Measurements from ENCODE around the gene SUSD4. TPM values are rescaled to one million over a fixed set of nuclear protein-coding genes. Genes with fewer than 3 reads are reported as not detected.
A peak's percentile ranks its signal among the peaks of the same experiment; 100 is the strongest.

The SUSD4 gene
- total RNA-seq, 1 experiment from 2014 or later = 3.2 TPM

DNA sequence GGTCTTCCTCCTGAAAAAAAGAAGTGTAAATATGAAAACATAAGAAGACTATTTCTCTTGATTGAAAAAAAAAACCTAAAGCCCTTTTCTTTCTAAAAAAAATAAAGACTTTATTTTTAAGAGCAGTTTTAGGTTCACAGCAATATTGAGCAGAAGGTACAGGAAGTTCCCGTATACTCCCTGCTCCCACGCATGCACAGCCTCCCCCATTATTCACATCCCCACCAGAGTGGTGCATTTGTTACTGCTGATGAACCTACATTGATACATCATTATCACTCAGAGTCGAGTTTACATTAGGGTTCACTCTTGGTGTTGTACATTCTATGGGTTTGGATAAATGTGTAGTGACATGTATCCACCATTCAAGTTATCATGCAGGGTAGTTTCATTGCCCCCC is 128.9 kb downstream of the SUSD4 start:
- no peak for TF ChIP-seq EZH2 (IDR thresholded peaks at IDR 0.05; ENCODE audit: low read depth)
- TF ChIP-seq, protein P1, sequence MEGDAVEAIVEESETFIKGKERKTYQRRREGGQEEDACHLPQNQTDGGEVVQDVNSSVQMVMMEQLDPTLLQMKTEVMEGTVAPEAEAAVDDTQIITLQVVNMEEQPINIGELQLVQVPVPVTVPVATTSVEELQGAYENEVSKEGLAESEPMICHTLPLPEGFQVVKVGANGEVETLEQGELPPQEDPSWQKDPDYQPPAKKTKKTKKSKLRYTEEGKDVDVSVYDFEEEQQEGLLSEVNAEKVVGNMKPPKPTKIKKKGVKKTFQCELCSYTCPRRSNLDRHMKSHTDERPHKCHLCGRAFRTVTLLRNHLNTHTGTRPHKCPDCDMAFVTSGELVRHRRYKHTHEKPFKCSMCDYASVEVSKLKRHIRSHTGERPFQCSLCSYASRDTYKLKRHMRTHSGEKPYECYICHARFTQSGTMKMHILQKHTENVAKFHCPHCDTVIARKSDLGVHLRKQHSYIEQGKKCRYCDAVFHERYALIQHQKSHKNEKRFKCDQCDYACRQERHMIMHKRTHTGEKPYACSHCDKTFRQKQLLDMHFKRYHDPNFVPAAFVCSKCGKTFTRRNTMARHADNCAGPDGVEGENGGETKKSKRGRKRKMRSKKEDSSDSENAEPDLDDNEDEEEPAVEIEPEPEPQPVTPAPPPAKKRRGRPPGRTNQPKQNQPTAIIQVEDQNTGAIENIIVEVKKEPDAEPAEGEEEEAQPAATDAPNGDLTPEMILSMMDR (conservative IDR thresholded peaks at IDR 0.05) = no peak
- Histone ChIP-seq H4K20me1 (ENCODE audit: insufficient read depth) (no peaks in the 10 kb centered on the region), H3K79me2 (ENCODE audit: low read depth) (no peaks in the 10 kb centered on the region), H3K4me1 (replicated peaks; ENCODE audit: insufficient read depth) (peaks cover 21% of the 10 kb centered on the region), H3K9me2 (ENCODE audit: insufficient read depth) (no peaks in the 10 kb centered on the region), H3K36me3 (ENCODE audit: low read depth) (no peaks in the 10 kb centered on the region), H2AFZ (no peak overlapping the region), H3F3A (ENCODE audit: insufficient read depth, low read depth) (no peaks in the 10 kb centered on the region), H3K27ac (no peak overlapping the region), H3K4me2 (no peak overlapping the region), H3K4me3 (no peak overlapping the region), H3K9me3 (ENCODE audit: insufficient read depth, low read depth) (no peaks in the 10 kb centered on the region; the same call in 1 of the 2 replicates), H3K27me3 (ENCODE audit: insufficient read depth, low read depth) (no peaks in the 10 kb centered on the region)
- no TSS peak for BruUV-seq (replicated peaks)
- no peak for DNase-seq
- intact Hi-C loops (cut with micrococcal nuclease; ENCODE audit: unreplicated experiment) = loop anchor here (10.0 kb wide), 1 partner anchor 50 kb away; no protein-coding TSS in a partner anchor
- POLR2A ChIA-PET (ENCODE audit: unreplicated experiment) = no interaction called here
- CTCF ChIA-PET = interaction anchor here (0.6 kb wide), 1 partner anchor 71 kb away, joined by 3 read pairs; no protein-coding TSS in a partner anchor

DNA sequence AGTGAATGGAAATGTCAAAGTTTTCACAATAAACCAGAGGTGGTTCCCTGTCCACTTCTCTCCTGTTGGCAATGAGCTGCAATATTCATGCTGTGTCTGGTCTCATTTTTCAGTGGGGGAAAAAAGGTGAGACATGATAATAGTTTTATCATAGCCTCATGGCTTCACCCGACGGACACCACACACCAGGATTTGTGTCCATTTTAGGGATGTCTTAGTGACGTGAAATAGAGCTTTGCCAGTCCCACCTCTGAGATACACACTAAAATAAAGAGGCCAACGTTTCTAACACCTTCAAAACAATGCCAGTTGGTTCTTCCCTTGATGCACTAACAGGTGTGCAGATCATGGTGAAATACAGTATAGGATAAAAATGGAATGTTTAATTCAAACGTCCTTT is 129.4 kb downstream of the SUSD4 start:
- H3K4me3 ChIP-seq = no peak overlapping the region
- H2AFZ ChIP-seq = no peak overlapping the region
- H3K79me2 ChIP-seq (ENCODE audit: low read depth) = no peaks in the 10 kb centered on the region
- peaks cover 26% of the 10 kb centered on the region for H3K4me1 ChIP-seq (replicated peaks; ENCODE audit: insufficient read depth)
- no peaks in the 10 kb centered on the region for H3K9me2 ChIP-seq (ENCODE audit: insufficient read depth)
- no peaks in the 10 kb centered on the region for H4K20me1 ChIP-seq (ENCODE audit: insufficient read depth)
- intact Hi-C loops (cut with micrococcal nuclease; ENCODE audit: unreplicated experiment) = loop anchor here (10.0 kb wide), 1 partner anchor 50 kb away; no protein-coding TSS in a partner anchor
- no peaks in the 10 kb centered on the region for H3K36me3 ChIP-seq (ENCODE audit: low read depth)
- no peaks in the 10 kb centered on the region for H3F3A ChIP-seq (ENCODE audit: insufficient read depth, low read depth)
- DNase-seq = no peak
- H3K27ac ChIP-seq = no peak overlapping the region
- no peak overlapping the region; the same call in 1 of the 2 replicates for H3K4me2 ChIP-seq
- H3K9me3 ChIP-seq (ENCODE audit: insufficient read depth, low read depth) = no peaks in the 10 kb centered on the region; the same call in 1 of the 2 replicates
- TF ChIP-seq, protein P1 (conservative IDR thresholded peaks at IDR 0.05) = no peak
- TF ChIP-seq EZH2 (IDR thresholded peaks at IDR 0.05; ENCODE audit: low read depth) = no peak
- ChIA-PET POLR2A (ENCODE audit: unreplicated experiment) (no interaction called here), CTCF (interaction anchor here (0.6 kb wide), 1 partner anchor 70 kb away, joined by 3 read pairs; no protein-coding TSS in a partner anchor)
- no peaks in the 10 kb centered on the region for H3K27me3 ChIP-seq (ENCODE audit: insufficient read depth, low read depth)
- BruUV-seq (replicated peaks) = no TSS peak

DNA sequence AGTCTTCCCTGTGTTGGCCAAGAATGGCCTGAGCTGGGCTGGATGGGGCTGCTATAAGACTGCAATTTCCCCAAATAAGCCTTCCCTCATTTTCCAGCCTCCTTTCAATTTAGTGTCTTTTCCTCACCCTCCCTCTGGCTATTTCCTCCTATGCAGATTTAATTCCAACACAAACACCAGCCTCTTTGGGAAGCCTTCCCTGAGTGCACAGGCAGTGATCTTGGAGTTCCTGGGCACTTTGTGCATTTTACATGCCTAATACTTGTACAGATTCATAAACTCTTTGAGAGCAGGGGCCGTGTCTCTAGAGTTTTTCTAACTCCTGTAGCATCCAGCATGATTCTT is 129.8 kb downstream of the SUSD4 start:
- BruUV-seq (replicated peaks) = no TSS peak
- DNase-seq = no peak
- POLR2A ChIA-PET (ENCODE audit: unreplicated experiment) = interaction anchor here (0.6 kb wide), 1 partner anchor 814 kb away, joined by 4 read pairs; no protein-coding TSS in a partner anchor
- no peak for TF ChIP-seq EZH2 (IDR thresholded peaks at IDR 0.05; ENCODE audit: low read depth)
- TF ChIP-seq, protein P1 (conservative IDR thresholded peaks at IDR 0.05) = no peak
- Histone ChIP-seq H3K9me2 (ENCODE audit: insufficient read depth) (no peaks in the 10 kb centered on the region), H3K27me3 (ENCODE audit: insufficient read depth, low read depth) (no peaks in the 10 kb centered on the region), H4K20me1 (ENCODE audit: insufficient read depth) (no peaks in the 10 kb centered on the region), H3K4me3 (no peak overlapping the region), H3K9me3 (ENCODE audit: insufficient read depth, low read depth) (no peaks in the 10 kb centered on the region; the same call in 1 of the 2 replicates), H3K4me2 (no peak overlapping the region; the same call in 1 of the 2 replicates), H3K27ac (peak overlapping the region; percentile 38; the same call in 1 of the 2 replicates), H2AFZ (peak overlapping the region; percentile 42; the same call in 1 of the 2 replicates), H3K4me1 (replicated peaks; ENCODE audit: insufficient read depth) (peaks cover 26% of the 10 kb centered on the region), H3K79me2 (ENCODE audit: low read depth) (no peaks in the 10 kb centered on the region), H3K36me3 (ENCODE audit: low read depth) (no peaks in the 10 kb centered on the region), H3F3A (ENCODE audit: insufficient read depth, low read depth) (no peaks in the 10 kb centered on the region)
- intact Hi-C loops (cut with micrococcal nuclease; ENCODE audit: unreplicated experiment) = loop anchor here (10.0 kb wide), 1 partner anchor 49 kb away; no protein-coding TSS in a partner anchor
- CTCF ChIA-PET = no interaction called here

Measured in PC-9 (cell line).